ENCODE measurements around the gene JPH2. TPM values are rescaled to one million over a fixed set of nuclear protein-coding genes. Genes with fewer than 3 reads are reported as not detected.

The JPH2 gene
- total RNA-seq, 1 donor from 2014 or later, result 0.80 TPM

DNA sequence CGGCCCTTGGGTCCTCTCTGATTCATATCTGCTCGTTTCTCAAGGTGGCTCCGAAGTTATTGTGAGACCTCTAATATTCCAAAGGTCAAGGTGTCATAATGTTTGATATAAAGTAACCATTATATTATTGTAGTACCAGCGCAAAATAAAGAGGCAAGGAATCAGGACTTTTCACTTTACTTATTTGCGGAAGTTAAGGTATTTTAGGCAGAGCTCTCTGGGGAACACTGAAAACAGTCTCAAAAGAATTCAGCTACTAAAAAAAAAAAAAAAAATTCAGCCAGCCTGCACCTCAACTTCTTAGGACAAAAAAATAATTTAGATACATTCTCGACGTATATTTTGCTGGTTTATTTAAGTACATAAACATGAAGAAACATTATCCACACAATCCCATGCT lies 21.2 kb upstream of the JPH2 start:
- peaks cover 9% of the 10 kb centered on the region for H3K36me3 Mint-ChIP-seq (ENCODE audit: low read depth, unreplicated experiment)
- H3K4me3 Mint-ChIP-seq (ENCODE audit: unreplicated experiment), result no peak overlapping the region
- H3K27ac Mint-ChIP-seq (ENCODE audit: unreplicated experiment), result no peak overlapping the region
- no peaks in the 10 kb centered on the region for H3K9me3 Mint-ChIP-seq (ENCODE audit: unreplicated experiment)
- H3K4me1 Mint-ChIP-seq (ENCODE audit: unreplicated experiment), result peaks cover 30% of the 10 kb centered on the region
- no peak for DNase-seq (ENCODE audit: low spot score)
- H3K27me3 Mint-ChIP-seq (ENCODE audit: unreplicated experiment), result peaks cover 11% of the 10 kb centered on the region
- TF ChIP-seq, protein P1, sequence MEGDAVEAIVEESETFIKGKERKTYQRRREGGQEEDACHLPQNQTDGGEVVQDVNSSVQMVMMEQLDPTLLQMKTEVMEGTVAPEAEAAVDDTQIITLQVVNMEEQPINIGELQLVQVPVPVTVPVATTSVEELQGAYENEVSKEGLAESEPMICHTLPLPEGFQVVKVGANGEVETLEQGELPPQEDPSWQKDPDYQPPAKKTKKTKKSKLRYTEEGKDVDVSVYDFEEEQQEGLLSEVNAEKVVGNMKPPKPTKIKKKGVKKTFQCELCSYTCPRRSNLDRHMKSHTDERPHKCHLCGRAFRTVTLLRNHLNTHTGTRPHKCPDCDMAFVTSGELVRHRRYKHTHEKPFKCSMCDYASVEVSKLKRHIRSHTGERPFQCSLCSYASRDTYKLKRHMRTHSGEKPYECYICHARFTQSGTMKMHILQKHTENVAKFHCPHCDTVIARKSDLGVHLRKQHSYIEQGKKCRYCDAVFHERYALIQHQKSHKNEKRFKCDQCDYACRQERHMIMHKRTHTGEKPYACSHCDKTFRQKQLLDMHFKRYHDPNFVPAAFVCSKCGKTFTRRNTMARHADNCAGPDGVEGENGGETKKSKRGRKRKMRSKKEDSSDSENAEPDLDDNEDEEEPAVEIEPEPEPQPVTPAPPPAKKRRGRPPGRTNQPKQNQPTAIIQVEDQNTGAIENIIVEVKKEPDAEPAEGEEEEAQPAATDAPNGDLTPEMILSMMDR (IDR thresholded peaks at IDR 0.05; ENCODE audit: unreplicated experiment), result no peak

DNA sequence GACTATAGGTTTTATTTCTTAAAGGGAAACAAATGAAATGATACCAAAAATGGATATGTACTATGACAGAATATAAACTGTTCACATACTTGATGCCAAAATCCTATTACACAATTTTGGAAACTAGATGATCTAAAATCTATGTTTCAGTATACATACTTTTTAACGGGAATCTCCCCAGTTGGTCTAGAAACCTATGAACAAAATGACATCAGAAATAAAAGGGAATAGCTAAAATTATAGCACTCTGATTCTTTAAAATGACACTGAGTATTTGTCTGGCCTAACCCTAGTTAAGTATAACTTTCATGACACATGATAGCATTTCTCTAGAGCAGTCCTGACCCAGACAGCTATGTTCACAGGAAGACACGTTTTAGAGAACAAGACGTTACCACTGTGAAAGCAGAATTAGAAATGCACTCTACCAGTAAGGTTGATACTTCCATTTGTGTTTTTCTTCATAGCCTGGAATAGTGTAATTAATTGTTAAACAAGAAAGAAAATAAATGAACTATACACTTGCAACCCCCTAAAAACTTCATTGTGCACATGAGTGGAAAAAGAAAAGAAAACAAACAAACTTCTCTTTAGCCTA lies 20.2 kb upstream of the JPH2 start:
- TF ChIP-seq, protein P1 (IDR thresholded peaks at IDR 0.05; ENCODE audit: unreplicated experiment), result no peak
- Mint-ChIP-seq H3K4me3 (ENCODE audit: unreplicated experiment) (no peak overlapping the region), H3K9me3 (ENCODE audit: unreplicated experiment) (no peaks in the 10 kb centered on the region), H3K27me3 (ENCODE audit: unreplicated experiment) (peaks cover 11% of the 10 kb centered on the region), H3K27ac (ENCODE audit: unreplicated experiment) (no peak overlapping the region), H3K36me3 (ENCODE audit: low read depth, unreplicated experiment) (peaks cover 16% of the 10 kb centered on the region), H3K4me1 (ENCODE audit: unreplicated experiment) (peaks cover 30% of the 10 kb centered on the region)
- no peak for DNase-seq (ENCODE audit: low spot score)

DNA sequence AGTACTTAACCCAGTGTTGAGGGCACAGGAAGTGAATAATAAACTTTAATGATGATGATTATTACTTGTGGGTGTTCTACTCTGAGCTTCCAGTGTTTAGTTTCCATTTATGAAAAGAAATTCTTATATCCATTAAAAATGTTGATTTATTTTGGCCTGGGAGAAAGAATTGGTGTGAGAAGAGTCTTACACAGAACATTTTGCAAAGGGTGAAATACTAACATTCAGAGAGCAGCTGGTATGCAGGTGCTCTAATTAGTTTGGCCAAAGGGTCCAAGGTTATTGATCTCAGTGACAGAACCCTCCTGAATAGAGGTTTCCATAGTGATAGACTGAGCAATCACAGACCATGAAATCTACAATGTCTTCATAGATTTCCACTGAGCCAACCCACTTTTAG lies 19.1 kb upstream of the JPH2 start:
- DNase-seq (ENCODE audit: low spot score), result no peak
- Mint-ChIP-seq H3K4me3 (ENCODE audit: unreplicated experiment) (no peak overlapping the region), H3K4me1 (ENCODE audit: unreplicated experiment) (peaks cover 25% of the 10 kb centered on the region), H3K9me3 (ENCODE audit: unreplicated experiment) (no peaks in the 10 kb centered on the region), H3K27me3 (ENCODE audit: unreplicated experiment) (peaks cover 9% of the 10 kb centered on the region), H3K36me3 (ENCODE audit: low read depth, unreplicated experiment) (peaks cover 17% of the 10 kb centered on the region), H3K27ac (ENCODE audit: unreplicated experiment) (no peak overlapping the region)
- TF ChIP-seq, protein P1 (IDR thresholded peaks at IDR 0.05; ENCODE audit: unreplicated experiment), result no peak

DNA sequence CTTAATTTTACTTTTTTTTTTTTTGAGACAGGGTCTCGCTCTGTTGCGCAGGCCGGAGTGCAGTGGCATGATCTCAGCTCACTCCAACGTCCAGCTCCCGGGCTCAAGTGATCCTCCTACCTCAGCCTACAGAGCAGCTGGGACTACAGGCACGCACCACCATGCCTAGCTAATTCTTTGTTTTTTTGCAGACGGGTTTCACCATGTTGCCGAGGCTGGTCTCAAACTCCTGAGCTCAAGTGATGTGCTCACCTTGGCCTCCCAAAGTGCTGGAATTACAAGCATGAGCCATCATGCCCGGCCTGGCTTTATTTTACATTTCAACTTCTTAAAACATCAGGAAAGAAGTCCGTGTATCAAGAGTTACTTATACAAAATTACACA lies 17.8 kb upstream of the JPH2 start:
- Mint-ChIP-seq H3K4me3 (ENCODE audit: unreplicated experiment) (no peak overlapping the region), H3K4me1 (ENCODE audit: unreplicated experiment) (peaks cover 18% of the 10 kb centered on the region), H3K27ac (ENCODE audit: unreplicated experiment) (no peak overlapping the region), H3K27me3 (ENCODE audit: unreplicated experiment) (peaks cover 6% of the 10 kb centered on the region), H3K9me3 (ENCODE audit: unreplicated experiment) (no peaks in the 10 kb centered on the region), H3K36me3 (ENCODE audit: low read depth, unreplicated experiment) (peaks cover 20% of the 10 kb centered on the region)
- TF ChIP-seq, protein P1 (IDR thresholded peaks at IDR 0.05; ENCODE audit: unreplicated experiment), result no peak
- DNase-seq (ENCODE audit: low spot score), result no peak

DNA sequence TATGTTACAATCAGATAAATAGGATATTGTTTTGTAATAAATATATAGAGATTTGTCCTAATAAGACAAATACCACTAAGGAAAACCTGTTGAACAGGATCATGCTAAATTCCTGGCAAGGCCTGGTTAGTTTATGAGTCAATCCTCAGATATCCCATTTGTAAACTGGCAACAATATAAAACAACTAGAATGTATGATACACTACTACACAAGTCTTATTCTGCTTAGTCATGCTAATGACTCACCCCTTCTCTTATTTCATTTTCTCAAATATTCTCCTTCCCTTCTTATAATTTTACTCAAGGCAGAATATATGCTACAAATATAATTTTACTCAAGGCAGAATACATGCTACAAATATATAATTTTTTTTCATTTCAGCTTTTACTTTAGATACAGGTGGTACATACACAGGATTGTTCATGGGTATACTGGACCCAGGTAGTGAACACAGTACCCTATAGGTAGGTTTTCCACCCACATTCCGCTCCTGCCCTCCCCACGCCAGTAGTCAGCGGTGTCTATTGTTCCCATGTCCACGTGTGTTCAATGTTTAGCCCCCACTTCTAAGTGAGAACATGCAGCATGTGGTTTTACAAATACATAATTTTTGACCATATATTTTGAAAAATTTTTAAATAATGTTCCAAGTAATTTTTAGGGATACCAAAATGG lies 17.3 kb upstream of the JPH2 start:
- H3K27me3 Mint-ChIP-seq (ENCODE audit: unreplicated experiment), result peaks cover 2% of the 10 kb centered on the region
- no peak overlapping the region for H3K4me3 Mint-ChIP-seq (ENCODE audit: unreplicated experiment)
- peaks cover 13% of the 10 kb centered on the region for H3K4me1 Mint-ChIP-seq (ENCODE audit: unreplicated experiment)
- no peak overlapping the region for H3K27ac Mint-ChIP-seq (ENCODE audit: unreplicated experiment)
- TF ChIP-seq, protein P1 (IDR thresholded peaks at IDR 0.05; ENCODE audit: unreplicated experiment), result no peak
- H3K36me3 Mint-ChIP-seq (ENCODE audit: low read depth, unreplicated experiment), result peaks cover 21% of the 10 kb centered on the region
- no peak for DNase-seq (ENCODE audit: low spot score)
- no peaks in the 10 kb centered on the region for H3K9me3 Mint-ChIP-seq (ENCODE audit: unreplicated experiment)
